Stimulated activated CD8-positive, alpha-beta memory T cell treated with anti-CD3 and anti-CD28 coated beads, Interleukin-7, amount 100 ng/mL, for 48 hours (primary cell): ENCODE data around the gene GALNT5.
"Not testable (repeated sequence)": the region's sequence is repeated elsewhere in the genome, so short reads cannot be mapped to it uniquely, and the experiment has no call there.

Experiments
- DNase-seq, 2 donors: peaks; one replicate each; pipeline ENCODE4 v3.0.0-alpha.2; 2020; ENCODE audit warnings: low read depth in 1 of 2; ENCODE audit errors: extremely low read depth in 1 of 2

The GALNT5 gene, protein sequence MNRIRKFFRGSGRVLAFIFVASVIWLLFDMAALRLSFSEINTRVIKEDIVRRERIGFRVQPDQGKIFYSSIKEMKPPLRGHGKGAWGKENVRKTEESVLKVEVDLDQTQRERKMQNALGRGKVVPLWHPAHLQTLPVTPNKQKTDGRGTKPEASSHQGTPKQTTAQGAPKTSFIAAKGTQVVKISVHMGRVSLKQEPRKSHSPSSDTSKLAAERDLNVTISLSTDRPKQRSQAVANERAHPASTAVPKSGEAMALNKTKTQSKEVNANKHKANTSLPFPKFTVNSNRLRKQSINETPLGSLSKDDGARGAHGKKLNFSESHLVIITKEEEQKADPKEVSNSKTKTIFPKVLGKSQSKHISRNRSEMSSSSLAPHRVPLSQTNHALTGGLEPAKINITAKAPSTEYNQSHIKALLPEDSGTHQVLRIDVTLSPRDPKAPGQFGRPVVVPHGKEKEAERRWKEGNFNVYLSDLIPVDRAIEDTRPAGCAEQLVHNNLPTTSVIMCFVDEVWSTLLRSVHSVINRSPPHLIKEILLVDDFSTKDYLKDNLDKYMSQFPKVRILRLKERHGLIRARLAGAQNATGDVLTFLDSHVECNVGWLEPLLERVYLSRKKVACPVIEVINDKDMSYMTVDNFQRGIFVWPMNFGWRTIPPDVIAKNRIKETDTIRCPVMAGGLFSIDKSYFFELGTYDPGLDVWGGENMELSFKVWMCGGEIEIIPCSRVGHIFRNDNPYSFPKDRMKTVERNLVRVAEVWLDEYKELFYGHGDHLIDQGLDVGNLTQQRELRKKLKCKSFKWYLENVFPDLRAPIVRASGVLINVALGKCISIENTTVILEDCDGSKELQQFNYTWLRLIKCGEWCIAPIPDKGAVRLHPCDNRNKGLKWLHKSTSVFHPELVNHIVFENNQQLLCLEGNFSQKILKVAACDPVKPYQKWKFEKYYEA

DNA sequence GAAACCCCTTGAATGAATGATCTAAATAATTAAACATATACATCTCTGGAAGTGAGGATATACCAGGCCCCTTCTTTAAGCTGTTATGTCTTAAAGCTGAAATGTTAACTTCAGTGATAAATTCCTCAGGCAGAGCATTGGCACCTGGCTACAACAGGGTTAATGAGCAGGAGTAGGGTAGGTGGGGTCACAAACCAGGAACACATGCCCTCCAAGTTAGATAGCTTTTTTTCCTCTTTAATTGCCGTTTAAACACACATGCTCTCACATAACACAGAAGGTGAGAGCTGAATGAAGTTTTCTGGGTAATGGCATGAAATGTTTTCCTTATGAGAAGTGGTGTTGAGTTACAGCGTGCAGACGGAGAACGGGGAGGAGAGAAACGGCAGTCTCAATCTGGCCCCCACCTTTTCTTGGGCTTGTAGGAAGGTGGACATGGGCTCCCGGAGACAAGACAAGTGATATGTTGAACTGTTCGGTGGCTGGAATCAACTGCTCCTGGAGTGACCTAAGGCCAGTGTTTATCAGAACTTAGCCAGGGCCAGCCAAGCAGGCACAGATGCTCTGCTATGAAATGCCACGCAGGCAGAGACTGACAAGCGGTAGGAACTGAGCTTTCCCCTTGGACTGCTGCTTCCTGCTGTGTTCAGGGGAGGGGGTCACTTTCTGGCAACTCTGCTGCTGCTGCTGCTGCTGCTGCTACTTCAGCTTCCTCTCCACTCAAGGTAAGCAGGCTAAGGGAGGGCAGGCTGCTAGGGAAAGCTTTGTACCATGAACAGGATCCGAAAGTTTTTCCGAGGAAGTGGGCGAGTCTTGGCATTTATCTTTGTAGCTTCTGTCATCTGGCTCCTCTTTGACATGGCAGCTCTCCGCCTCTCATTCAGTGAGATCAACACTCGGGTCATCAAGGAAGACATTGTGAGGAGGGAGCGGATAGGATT, at the start of gene GALNT5:
Gene GALNT5 (plus strand): TSS at position 394 of the 941 bp plus-strand sequence. CDS start 378 bp downstream, at position 772.
- DNase-seq, result no peak

DNA sequence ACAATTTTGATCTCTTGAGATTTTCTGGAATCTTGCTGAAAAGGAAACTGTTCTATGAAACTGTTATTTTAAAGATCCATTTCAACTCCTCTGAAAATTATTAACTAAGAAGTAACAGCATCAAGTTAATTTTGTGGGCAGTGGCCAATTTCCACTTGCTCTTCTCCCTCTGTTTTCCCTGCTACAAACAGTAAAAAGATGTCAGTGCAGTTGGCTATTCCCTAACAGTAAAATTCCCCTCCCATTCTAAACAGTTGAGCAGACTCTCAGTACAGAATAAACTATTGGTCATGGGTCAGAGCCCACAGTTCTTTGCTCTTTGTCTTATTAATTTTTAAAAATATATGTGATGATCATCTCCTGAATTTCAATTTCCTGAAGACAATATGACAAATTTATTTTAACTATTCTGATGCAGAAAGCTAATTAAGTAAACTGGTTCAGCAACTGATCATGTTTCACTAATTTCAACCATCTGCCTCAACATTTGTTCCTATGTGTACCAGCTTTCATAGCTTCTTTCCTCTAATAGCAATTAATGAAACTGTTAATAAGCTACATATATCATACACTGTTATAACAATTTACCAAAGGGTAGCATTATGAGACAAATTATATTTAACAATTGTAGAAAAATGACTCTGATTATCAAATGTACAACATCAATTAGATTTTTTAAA, 41.1 kb upstream of the GALNT5 start:
- no peak for DNase-seq

DNA sequence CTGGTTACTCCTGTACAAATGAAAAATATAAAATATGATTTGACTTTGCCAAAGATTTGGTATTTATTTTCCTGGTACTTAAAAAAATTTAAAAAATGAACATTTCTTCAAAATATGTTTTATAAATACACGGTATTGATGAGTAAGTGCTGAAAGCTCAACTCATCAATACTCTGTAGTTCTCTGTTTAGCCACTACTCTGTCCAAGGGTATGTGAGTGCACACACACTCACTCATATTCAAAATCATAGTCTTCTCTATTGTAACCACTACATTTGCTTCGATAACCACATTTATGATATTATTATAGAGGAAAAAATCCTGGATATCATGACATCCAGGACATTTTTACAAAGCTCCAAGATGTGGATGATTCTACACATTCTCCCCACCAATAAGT, 40.1 kb upstream of the GALNT5 start:
- no peak for DNase-seq

DNA sequence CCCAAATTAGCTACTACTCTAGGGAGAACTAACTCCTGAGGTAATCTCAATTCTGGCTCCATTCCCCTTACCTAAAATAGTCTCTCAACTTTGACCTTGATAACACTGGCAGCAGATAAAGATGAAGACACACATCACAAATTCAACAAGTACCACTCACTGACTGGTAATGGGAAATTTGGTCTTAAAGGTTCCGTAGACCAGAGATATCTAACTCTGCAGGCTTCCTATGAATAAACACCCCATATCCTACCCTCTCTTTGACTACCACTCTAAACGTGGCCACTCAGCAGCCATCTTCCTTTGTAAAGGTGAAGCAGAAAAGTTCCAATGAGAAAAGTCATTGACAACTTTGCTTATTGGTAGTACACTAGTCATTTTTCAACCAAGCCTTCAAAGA, 38.6 kb upstream of the GALNT5 start:
- DNase-seq, result no peak

DNA sequence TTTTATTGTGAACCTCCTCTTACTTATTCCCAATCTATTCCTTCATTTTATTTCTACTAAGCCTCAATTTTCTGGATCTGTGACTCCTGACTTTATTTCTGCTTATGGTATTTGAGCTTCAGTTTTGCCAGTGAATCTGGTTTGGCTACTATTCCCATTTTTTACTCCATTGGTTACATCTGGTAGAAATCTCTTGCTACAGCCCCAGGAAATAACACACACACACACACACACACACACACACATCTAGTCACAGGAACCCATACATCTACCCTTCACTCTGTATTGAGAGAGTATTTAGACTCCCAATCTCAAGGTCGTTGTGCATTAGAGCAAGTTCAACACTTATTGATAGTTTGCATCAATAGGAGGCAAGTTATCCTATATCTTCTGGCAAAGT, 37.0 kb upstream of the GALNT5 start:
- no peak for DNase-seq

DNA sequence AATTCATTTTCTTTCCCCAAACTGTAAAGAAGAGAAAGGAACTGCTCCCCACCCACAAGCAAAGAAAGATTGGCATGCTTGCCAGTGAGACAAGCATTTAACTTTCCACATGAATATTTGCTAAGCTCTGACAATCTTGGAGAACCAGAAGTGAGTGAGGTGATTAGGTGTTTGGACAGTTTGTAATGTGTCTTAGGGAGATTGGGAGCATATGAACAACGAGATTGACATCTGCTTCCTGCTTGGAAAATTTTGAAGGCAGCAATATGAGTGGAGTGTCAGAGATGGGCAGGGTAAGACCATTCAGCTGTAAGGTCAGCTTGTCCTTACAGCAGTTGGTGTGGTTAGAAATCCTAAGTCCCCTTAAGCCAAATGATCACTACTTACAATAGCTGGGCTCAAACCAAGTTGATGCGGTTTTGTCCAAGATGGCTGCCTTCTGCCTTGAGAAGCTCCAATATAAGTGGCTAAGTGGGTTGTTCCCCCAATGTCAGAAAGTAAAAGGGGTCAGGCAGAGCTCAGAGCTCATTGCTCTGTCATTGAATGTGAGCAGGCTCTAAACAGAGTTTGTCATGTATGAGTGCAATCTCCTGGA, 36.0 kb upstream of the GALNT5 start:
- DNase-seq, result no peak

DNA sequence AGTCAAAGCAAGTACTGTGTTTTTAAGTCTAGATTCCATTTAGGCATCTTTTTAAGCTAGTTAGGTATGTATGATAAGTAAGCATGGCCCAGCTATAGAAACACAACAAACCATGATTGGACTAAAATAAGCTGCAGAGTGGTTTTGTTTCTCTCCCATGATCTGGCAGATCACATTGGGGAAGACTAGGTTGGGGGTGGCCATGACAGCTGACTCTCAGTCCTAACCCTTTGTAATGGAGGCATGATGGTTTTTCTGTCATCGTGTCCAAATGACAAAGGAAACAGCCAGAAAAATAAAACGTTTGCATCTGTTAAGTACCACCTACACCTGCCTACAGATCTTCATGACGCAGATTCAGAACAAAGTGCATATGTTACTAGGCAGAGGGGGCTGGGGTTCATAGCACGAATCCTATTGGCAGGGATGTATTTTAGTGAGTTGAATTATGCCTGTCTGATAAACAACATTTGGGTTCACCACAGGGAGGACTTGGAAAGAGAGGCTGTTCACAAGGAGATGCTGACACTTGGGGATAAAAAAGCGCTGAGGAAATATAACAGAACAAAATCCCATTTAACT, 33.8 kb upstream of the GALNT5 start:
- DNase-seq, result no peak

DNA sequence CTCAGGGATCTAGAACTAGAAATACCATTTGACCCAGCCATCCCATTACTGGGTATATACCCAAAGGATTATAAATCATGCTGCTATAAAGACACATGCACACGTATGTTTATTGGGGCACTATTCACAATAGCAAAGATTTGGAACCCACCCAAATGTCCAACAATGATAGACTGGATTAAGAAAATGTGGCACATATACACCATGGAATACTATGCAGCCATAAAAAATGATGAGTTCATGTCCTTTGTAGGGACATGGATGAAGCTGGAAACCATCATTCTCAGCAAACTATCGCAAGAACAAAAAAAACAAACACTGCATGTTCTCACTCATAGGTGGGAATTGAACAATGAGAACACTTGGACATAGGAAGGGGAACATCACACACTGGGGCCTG, 33.1 kb upstream of the GALNT5 start:
- DNase-seq, result not testable (repeated sequence)

DNA sequence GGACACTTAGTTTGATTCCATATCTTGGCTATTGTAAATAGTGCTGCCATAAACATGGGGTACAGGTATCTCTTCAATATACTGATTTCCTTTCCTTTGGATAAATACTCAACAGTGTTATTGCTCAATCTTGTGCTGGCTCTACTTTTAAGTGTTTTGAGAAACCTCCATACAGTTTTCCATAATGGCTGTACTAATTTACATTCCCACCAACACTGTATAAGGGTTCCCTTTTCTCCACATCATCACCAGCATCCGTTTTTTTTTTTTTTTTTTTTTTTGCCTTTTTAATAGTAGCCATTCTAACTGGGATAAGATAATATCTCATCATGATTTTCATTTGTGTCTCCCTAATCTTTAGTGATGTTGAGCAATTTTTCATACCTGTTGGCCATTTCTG, 29.9 kb upstream of the GALNT5 start:
- DNase-seq, result no peak

DNA sequence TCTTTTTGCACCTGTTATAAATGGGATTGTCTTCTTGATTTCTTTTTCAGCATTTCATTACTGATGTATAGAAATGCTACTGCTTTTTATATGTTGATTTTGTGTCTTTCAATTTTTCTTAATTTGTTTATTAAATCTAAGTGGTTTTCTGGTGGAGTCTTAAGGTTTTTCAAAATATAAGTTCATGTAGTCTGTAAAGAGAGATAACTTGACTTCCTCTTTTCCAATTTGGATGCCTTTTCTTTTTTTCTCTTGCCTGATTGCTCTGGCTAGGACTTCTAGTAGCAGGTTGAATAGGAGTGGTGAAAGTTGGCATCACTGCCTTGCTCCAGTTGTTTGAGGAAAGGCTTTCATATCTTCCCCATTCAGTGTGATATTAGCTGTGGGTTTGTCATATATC, 28.6 kb upstream of the GALNT5 start:
- no peak for DNase-seq

DNA sequence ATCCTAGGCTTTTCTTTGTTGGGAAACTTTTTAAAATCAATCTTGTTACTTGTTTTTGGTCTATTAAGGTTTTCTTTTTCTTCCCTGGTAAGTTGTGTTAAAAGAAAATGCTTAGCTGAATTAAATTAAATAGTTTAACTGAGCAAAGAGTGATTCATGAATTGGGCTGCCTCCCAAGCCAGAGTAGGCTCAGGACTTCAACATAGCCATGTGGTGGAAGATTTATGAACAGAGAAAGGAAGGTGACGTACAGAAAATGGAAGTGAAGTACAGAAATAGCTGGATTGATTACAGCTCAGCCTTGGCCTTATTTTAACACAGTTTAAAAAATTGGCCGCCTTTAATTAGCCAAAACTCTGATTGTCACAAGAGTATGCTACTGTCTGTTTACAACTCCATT, 27.9 kb upstream of the GALNT5 start:
- DNase-seq, result no peak

DNA sequence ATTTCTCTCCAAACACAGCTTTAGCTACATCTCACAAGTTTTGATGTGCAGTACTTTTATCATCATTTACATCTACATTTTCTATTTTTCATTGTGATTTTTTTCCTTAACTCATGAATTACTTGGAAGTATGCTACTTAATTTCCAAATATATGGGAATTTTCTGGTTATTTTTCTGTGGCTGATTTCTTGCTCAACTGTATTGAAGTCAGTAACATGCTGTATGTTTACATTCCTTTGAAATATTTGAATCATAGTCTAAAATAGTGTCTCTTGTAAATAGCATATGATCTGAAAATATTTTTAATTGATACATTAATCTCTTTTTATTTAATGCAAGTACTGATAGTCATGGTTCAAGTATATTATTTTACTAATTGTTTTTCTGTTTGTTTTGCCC, 26.0 kb upstream of the GALNT5 start:
- no peak for DNase-seq

DNA sequence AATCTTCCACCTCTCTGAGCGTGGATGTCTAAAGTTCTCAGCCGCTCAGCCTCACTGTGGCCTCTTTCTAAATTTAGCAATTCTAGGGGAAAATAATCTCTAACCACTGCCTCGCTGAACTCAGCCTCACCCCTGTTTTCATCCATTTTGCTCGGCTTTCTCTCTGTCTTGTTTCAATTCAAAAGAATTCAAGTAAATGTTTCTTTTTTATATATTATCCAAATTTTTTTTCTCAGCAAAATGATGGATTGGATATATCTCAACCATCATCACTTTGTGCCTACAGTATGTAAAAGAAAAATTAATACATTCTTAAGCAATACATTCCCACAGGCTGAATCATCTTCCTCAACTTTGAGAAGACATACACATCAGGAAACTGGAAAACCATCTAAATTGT, 24.0 kb upstream of the GALNT5 start:
- no peak for DNase-seq

DNA sequence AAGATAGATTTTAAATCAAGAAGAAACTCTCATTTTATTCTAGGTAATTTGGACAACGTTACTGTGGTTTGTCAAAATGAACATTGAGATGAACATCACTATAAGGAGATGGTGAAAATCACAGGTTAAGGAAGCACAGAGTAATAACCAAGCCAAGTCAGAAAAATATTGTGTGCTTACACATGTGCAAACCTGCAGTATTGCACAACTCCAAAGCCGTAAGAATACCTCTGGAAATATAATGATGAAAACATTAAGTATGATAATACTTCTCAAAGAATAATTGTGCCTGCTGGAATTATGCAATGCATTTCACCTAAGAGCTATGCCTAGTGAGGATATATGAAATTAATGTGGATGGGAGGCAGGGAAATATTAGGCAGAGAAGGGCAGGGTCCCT, 21.1 kb upstream of the GALNT5 start:
- DNase-seq, result no peak

DNA sequence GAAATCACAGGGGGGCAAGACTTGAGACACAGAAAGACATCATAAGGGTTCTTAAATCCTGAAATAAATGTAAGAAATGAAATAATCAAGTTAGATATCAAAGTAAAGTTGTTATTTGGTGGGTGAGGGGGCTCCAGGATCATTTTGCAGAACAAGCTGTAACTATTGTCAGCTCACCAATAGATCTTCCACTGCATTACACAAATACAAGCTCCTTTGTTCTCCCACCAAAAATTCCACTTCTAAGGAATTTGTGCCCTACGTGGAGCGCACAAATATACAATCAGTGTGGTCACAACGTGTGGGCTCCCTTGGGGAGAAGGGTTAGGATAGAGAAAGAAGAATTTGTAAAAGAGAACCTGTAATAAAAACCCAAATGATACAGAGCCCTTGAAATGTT, 19.2 kb upstream of the GALNT5 start:
- DNase-seq, result no peak

DNA sequence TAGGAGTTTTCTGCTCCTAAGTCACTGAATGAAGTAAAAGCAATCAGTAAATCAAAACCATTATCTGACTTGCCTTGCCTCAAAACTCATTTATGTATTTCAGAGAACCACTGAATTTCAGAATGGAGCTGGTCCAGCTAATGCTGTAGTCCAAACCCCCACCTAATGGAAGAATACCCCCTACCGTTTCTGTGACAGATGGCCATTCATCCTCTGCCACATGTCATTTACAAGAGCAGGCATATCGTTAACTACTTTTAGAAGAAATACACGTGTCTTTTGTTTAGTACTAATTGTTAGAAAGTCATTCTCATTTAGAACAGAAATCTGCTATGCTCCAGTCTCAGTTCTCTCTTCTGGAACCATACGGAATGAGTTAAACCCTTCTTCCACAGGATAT, 12.8 kb upstream of the GALNT5 start:
- DNase-seq, result no peak

DNA sequence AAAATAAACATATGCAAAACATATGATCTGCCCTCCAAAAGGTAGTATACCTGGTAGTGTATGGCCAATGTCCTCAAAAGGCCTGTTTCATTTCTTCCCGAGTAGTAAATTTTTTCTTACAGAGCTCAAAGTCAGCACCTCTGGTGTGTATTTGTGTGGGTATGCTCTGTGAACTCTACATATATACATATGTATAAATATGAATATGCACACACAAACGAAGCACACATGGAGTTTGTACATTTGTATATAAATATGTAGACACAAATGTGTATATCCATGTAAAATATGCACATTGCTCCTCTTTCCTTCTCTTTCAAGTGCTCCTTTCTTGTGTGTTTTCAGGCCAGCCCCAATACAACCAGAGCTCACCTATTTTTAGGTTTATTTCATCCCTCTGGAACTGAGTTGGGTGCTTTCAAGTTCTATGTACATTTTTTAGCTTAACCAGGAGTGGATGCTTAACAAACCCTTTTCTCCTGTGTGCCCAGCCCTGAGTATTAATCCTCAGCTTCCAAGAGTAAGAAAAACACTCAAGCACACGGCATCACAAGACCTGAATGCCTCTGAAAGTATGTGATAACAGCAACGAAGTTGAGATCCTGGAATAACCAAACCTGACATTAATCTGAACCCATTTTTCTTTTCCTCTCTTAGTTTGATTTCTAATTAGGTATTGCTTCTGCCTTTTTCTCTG, 12.2 kb upstream of the GALNT5 start:
- no peak for DNase-seq

DNA sequence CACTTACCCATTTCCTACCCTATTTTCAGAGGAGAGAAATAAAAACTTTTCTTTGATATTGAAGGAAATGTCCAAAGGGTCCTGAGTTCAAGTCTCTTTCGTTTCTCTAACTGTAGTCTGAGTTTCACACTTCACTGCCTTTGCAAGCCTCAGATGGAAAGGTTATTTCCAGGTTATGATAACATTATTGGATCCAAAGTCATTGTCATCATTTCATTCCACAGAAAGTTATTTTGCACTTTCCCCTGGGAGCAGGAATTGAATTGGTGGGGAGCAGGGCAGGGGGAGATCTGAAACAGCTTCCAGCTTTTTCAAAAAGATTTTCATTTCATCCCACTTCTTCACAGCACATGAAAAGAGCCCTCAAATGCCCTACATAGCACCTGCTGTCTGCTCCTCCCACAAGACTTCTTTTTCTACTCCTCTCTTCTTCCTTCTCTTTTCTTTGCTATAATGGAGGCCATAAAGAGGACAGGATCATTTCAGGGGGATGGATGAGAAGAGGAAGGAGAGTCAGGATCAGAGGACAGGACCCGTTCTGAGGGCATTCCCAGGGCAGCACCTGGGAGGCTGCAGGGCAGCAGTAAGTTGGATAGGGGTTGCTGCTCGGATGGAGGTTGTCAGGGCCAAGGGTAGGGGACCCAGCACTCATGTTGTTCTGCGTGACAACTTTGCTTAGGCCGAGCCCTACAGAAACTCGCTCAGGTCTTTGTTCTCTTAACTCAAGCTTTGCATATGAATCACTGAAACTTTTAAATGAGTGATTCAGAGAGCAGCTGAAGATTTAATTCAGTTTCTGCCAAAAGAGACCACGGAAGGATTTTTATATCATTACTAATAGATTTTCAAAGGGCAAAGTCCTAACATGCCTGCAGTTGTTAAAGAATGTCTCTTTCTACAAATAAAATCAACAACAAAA, 11.4 kb upstream of the GALNT5 start:
- peak in 1 of 2 donors; percentile 17 for DNase-seq
